ENCODE results near the gene DENND6A. TPM values are rescaled to one million over a fixed set of nuclear protein-coding genes. Genes with fewer than 3 reads are reported as not detected.
"Not testable (repeated sequence)": the region's sequence is repeated elsewhere in the genome, so short reads cannot be mapped to it uniquely, and the experiment has no call there.

The DENND6A gene
- total RNA-seq, 6 experiments from 2014 or later = 7.8 to 11.9 (median 9.8) TPM

DNA sequence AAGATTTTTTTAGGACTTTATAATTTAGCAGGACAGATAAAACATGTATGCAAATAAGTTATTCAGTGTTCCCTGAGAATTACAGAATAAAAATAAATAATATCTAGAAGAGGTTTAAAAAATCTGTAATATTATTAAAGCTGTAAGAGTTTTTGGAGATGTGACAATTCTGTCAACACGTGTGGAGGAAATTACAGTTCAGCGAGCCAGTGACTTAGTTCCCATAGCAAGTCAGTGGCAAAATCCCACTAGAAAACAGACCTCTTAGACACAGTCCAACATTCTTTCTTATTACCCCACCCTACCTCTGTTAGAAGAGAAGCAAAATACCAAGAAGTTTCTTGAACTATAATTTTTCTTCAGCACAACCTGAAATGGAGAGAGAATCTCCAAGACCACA, 16.2 kb upstream of the DENND6A start:
- Mint-ChIP-seq H3K4me1 (ENCODE audit: low read depth) (peaks cover 22% of the 10 kb centered on the region), H3K9me3 (no peaks in the 10 kb centered on the region), H3K27me3 (ENCODE audit: insufficient read depth) (no peaks in the 10 kb centered on the region), H3K27ac (no peak overlapping the region; the same call in 1 of the 2 replicates), H3K4me3 (no peak overlapping the region), H3K36me3 (ENCODE audit: low read depth) (no peaks in the 10 kb centered on the region)
- TF ChIP-seq, protein P1, sequence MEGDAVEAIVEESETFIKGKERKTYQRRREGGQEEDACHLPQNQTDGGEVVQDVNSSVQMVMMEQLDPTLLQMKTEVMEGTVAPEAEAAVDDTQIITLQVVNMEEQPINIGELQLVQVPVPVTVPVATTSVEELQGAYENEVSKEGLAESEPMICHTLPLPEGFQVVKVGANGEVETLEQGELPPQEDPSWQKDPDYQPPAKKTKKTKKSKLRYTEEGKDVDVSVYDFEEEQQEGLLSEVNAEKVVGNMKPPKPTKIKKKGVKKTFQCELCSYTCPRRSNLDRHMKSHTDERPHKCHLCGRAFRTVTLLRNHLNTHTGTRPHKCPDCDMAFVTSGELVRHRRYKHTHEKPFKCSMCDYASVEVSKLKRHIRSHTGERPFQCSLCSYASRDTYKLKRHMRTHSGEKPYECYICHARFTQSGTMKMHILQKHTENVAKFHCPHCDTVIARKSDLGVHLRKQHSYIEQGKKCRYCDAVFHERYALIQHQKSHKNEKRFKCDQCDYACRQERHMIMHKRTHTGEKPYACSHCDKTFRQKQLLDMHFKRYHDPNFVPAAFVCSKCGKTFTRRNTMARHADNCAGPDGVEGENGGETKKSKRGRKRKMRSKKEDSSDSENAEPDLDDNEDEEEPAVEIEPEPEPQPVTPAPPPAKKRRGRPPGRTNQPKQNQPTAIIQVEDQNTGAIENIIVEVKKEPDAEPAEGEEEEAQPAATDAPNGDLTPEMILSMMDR (IDR thresholded peaks at IDR 0.05) = no peak
- no peak for DNase-seq

DNA sequence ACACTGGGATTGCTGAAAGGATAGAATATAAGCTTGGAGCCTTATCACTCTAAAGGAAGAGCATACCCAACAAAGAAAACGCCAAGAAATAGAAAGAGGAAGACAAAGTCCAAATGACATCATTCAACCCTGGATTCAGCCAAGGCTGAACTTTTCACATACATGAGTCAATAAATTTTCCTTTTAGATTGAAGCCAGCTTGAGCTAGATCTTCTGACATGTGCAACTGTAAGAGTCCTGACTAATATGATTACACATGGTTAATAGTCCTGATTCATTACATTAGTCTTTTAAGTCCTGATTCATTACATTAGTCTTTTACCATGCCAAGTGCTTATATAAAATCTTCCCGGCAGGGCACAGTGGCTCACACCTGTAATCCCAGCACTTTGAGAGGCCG, 13.6 kb upstream of the DENND6A start:
- 0 out of 2 replicates have a peak overlapping the region, but pooled peaks have one; percentile 10 for H3K4me3 Mint-ChIP-seq
- H3K36me3 Mint-ChIP-seq (ENCODE audit: low read depth) = no peaks in the 10 kb centered on the region
- no peaks in the 10 kb centered on the region for H3K27me3 Mint-ChIP-seq (ENCODE audit: insufficient read depth)
- TF ChIP-seq, protein P1 (IDR thresholded peaks at IDR 0.05) = no peak
- no peaks in the 10 kb centered on the region for H3K9me3 Mint-ChIP-seq
- peak; percentile 86 for DNase-seq
- peaks cover 22% of the 10 kb centered on the region for H3K4me1 Mint-ChIP-seq (ENCODE audit: low read depth)
- peak overlapping the region; percentile 52 for H3K27ac Mint-ChIP-seq

DNA sequence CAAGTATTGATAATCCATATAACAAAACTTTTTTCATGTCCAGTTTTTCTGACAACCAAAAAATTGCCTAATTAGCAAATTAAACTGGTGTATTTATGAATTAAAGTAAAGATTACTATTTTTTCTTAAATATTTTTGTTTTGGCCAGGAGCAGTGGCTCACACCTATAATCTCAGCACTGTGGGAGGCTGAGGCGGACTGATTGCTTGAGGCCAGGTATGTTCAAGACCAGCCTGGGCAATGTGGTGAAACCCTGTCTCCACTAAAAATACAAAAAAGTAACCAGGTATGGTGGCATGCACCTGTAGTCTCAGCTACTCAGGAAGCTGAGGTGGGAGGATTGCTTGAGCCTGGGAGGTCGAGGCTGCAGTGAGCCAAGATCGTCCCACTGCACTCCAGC, 12.5 kb upstream of the DENND6A start:
- H3K27me3 Mint-ChIP-seq (ENCODE audit: insufficient read depth); H3K9me3 Mint-ChIP-seq; DNase-seq; H3K4me3 Mint-ChIP-seq; H3K36me3 Mint-ChIP-seq (ENCODE audit: low read depth); H3K27ac Mint-ChIP-seq: not testable (repeated sequence)
- H3K4me1 Mint-ChIP-seq (ENCODE audit: low read depth) = peaks cover 22% of the 10 kb centered on the region

DNA sequence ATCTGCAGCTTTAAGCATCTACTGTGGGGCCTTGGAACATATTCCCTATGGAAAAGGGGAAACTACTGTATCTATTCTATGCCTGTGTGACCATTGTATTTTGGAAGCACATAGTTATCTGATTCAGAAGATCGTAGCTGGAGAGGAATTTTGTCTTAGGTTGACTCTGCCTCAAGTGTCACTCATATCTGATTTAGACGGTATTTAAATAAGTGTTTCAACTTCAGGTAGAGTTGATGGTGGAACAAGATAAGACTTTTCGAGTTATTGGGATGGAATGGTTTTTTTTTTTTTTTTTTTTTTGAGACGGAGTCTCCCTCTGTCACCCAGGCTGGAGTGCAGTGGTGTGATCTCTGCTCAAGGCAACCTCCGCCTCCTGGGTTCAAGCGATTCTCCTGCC, 8.9 kb upstream of the DENND6A start:
- H3K36me3 Mint-ChIP-seq (ENCODE audit: low read depth) = no peaks in the 10 kb centered on the region

DNA sequence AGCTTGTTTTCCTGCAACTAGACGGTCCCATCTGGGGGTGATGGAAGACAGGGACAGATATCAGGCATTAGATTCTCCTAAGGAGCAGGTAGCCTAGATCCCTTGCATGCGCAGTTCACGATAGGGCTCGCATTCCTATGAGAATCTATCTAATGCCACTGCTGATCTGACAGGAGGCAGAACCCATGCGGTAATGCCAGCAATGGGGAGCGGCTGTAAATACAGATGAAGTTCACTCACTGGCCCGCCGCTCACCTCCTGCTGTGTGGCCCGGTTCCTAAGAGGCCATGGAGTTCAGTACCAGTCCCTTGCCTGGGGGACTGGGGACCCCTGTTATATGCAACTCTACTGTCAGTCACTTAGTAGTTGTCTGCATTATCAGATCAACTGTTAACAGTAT, 7.9 kb upstream of the DENND6A start:
- no peak overlapping the region for H3K4me3 Mint-ChIP-seq
- no peaks in the 10 kb centered on the region for H3K36me3 Mint-ChIP-seq (ENCODE audit: low read depth)
- no peak overlapping the region for H3K27ac Mint-ChIP-seq
- H3K9me3 Mint-ChIP-seq = no peaks in the 10 kb centered on the region
- peaks cover 9% of the 10 kb centered on the region; the same call in 1 of the 2 replicates for H3K4me1 Mint-ChIP-seq (ENCODE audit: low read depth)
- H3K27me3 Mint-ChIP-seq (ENCODE audit: insufficient read depth) = no peaks in the 10 kb centered on the region
- no peak for DNase-seq
- TF ChIP-seq, protein P1 (IDR thresholded peaks at IDR 0.05) = no peak

More for the DNA sequence above, 8.9 kb upstream of the DENND6A start:
- no peak overlapping the region for H3K27ac Mint-ChIP-seq
- peaks cover 15% of the 10 kb centered on the region for H3K4me1 Mint-ChIP-seq (ENCODE audit: low read depth)
- DNase-seq = no peak
- H3K4me3 Mint-ChIP-seq = no peak overlapping the region
- H3K27me3 Mint-ChIP-seq (ENCODE audit: insufficient read depth) = no peaks in the 10 kb centered on the region
- TF ChIP-seq, protein P1 (IDR thresholded peaks at IDR 0.05) = no peak
- H3K9me3 Mint-ChIP-seq = no peaks in the 10 kb centered on the region

DNA sequence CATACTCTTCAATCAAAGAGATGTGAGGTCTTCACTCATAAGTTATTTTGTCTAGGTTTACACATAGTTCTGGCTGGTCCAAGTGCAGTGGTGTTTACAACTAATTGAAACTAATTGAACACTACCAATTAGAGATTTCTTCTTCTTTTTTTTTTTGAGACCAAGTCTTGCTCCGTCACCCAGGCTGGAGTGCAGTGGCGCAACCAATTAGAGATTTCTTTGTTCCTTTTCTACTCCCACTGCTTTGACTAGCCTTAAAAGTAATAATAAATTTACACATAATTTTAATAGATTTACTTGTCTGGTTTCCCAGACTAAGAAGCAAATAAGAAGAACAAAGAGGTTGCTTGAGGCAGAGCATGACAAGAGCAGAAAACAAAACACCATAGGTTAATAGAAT, 6.7 kb upstream of the DENND6A start:
- H3K27me3 Mint-ChIP-seq (ENCODE audit: insufficient read depth) = no peaks in the 10 kb centered on the region
- no peaks in the 10 kb centered on the region for H3K9me3 Mint-ChIP-seq
- H3K4me1 Mint-ChIP-seq (ENCODE audit: low read depth) = peaks cover 9% of the 10 kb centered on the region; the same call in 1 of the 2 replicates
- no peaks in the 10 kb centered on the region for H3K36me3 Mint-ChIP-seq (ENCODE audit: low read depth)
- no peak for DNase-seq
- H3K4me3 Mint-ChIP-seq = no peak overlapping the region
- no peak overlapping the region for H3K27ac Mint-ChIP-seq
- TF ChIP-seq, protein P1 (IDR thresholded peaks at IDR 0.05) = no peak

Data from HFFc6 (cell line).